ENCODE data around the gene CERS3.

CERS3 gene

DNA sequence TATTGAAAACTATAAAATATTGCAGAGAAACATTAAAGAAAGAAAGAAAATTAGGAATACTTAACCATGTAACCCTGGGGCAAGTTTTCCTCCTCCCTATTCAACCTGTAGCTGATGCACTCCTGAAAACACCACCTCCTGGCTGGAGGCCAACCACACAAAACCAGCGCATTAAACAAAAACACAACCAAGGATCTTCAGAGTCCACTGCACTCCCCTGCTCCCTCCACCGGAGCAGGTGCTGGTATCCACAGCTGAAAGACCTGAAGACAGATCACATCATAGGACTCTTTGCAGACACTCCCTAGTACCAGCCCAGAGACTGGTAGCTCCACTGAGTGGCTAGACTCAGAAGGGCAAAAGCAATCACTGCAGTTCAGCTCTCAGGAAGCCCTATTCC is 173.4 kb downstream of the CERS3 start:
- H3K4me1 ChIP-seq = no peaks in the 10 kb centered on the region
- H3K27ac ChIP-seq = no peak overlapping the region
- no peak overlapping the region for H3K4me3 ChIP-seq (ENCODE audit: low read depth, low read length)
- TF ChIP-seq CTCF (IDR thresholded peaks at IDR 0.05) = no peak
- no peaks in the 10 kb centered on the region for H3K79me2 ChIP-seq
- no peak overlapping the region for H3K4me2 ChIP-seq (ENCODE audit: low read length)
- H2AFZ ChIP-seq = no peak overlapping the region
- H3K27me3 ChIP-seq (ENCODE audit: control insufficient read depth, insufficient read depth, low read length) = no peaks in the 10 kb centered on the region
- no peak overlapping the region for H3K9ac ChIP-seq
- no peaks in the 10 kb centered on the region for H3K9me3 ChIP-seq (ENCODE audit: control insufficient read depth, low read length)
- H3K36me3 ChIP-seq (ENCODE audit: control insufficient read depth, insufficient read depth, low read length) = no peaks in the 10 kb centered on the region

DNA sequence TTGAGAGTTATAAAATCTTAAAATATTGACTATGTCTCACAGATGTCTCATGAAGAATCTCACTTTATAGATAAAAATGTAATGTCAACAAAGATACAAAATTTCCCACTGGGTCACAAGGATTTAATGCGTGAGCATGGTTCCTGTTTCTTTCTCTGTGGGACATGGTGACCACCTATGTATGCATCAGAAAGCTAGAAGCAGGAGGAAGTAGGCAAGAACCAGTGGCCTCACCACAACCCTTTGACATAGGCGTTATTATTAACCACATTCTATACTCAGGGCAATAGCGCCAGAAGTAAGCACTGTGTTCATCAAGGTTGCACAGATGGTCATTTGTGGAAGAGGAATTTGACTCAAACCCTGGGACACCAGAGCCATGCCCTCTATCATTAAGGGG is 175.3 kb downstream of the CERS3 start:
- no peak for TF ChIP-seq CTCF (IDR thresholded peaks at IDR 0.05)
- Histone ChIP-seq H3K36me3 (ENCODE audit: control insufficient read depth, insufficient read depth, low read length) (no peaks in the 10 kb centered on the region), H3K79me2 (no peaks in the 10 kb centered on the region), H3K9ac (no peak overlapping the region), H3K9me3 (ENCODE audit: control insufficient read depth, low read length) (no peaks in the 10 kb centered on the region), H3K27ac (no peak overlapping the region), H2AFZ (no peak overlapping the region), H3K4me2 (ENCODE audit: low read length) (no peak overlapping the region), H3K4me3 (ENCODE audit: low read depth, low read length) (no peak overlapping the region), H3K4me1 (no peaks in the 10 kb centered on the region), H3K27me3 (ENCODE audit: control insufficient read depth, insufficient read depth, low read length) (no peaks in the 10 kb centered on the region)

DNA sequence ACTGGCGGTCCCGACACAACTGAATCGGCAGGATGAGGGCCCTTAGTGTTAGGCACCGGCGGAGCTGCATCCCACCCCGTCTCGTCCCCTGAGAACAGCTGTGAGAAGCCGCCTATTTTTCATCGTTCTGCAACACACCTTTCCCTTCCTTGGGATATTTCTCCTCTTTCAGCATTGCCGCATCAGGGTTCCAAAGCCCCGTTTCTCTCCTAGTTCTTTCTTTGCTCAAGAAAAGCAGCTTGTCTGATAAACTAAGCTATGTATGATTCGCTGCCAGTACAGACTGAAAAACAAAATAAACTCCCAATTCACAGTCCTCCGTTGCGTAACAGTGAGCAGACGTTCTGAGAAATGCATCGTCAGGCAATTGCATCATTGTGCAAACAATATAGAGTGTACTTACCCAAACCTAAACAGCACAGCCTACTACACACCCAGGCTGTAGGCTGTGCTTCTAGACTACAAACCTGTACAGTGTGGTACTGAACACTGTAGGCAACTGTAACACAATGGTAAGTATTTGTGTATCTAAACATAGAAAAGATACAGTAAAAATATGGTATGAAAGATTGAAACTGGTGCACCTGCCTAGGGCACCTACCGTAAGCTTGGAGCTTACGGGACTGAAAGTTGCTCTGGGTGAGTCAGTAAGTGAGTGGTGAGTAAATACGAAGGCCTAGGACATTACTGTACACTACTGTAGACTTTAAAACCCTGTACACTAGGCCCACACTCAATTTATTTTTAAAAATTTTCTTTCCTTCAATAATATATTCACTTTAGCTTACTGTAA is 178.1 kb downstream of the CERS3 start:
- no peak for TF ChIP-seq CTCF (IDR thresholded peaks at IDR 0.05)
- H3K27me3 ChIP-seq (ENCODE audit: control insufficient read depth, insufficient read depth, low read length) = no peaks in the 10 kb centered on the region
- no peak overlapping the region for H3K27ac ChIP-seq
- H3K9ac ChIP-seq = no peak overlapping the region
- H3K79me2 ChIP-seq = no peaks in the 10 kb centered on the region
- no peaks in the 10 kb centered on the region for H3K36me3 ChIP-seq (ENCODE audit: control insufficient read depth, insufficient read depth, low read length)
- H2AFZ ChIP-seq = peak overlapping the region; percentile 99
- no peak overlapping the region for H3K4me2 ChIP-seq (ENCODE audit: low read length)
- no peaks in the 10 kb centered on the region for H3K4me1 ChIP-seq
- H3K9me3 ChIP-seq (ENCODE audit: control insufficient read depth, low read length) = no peaks in the 10 kb centered on the region
- no peak overlapping the region for H3K4me3 ChIP-seq (ENCODE audit: low read depth, low read length)
